ENCODE results near the gene SKI. TPM values are rescaled to one million over a fixed set of nuclear protein-coding genes. Genes with fewer than 3 reads are reported as not detected.
A peak's percentile ranks its signal among the peaks of the same experiment; 100 is the strongest.

Gene SKI
- total RNA-seq, 1 experiment from 2014 or later: 38.2 TPM

- Histone ChIP-seq H3K4me3 (ENCODE audit: low read depth, low read length) (no peak overlapping the region), H3K9me3 (no peaks in the 10 kb centered on the region), H3K27me3 (replicated peaks; ENCODE audit: control insufficient read depth, insufficient read depth, low read length) (no peaks in the 10 kb centered on the region), H3K36me3 (ENCODE audit: control insufficient read depth, insufficient read depth, low read length) (no peaks in the 10 kb centered on the region), H3K4me1 (peaks cover 6% of the 10 kb centered on the region; the same call in 1 of the 2 replicates)
- ChIA-PET CTCF (interaction anchor here (0.9 kb wide), 1 partner anchor 178 kb away, joined by 3 read pairs; no protein-coding TSS in a partner anchor), POLR2A (no interaction called here)
- Mint-ChIP-seq H3K4me3 (ENCODE audit: unreplicated experiment) (no peak overlapping the region), H3K27me3 (ENCODE audit: insufficient read depth, unreplicated experiment) (no peaks in the 10 kb centered on the region), H3K36me3 (ENCODE audit: insufficient read depth, unreplicated experiment) (no peaks in the 10 kb centered on the region), H3K4me1 (ENCODE audit: low read depth, unreplicated experiment) (no peaks in the 10 kb centered on the region), H3K27ac (ENCODE audit: unreplicated experiment) (no peak overlapping the region), H3K9me3 (ENCODE audit: unreplicated experiment) (no peaks in the 10 kb centered on the region)
- BruUV-seq (replicated peaks): no TSS peak
- intact Hi-C loops (cut with micrococcal nuclease; ENCODE audit: unreplicated experiment): no loop called here
- TF ChIP-seq CTCF (IDR thresholded peaks at IDR 0.05; ENCODE audit: insufficient read depth in 1 of 2, low read depth in 1 of 2, low read length in 1 of 2, severe bottlenecking in 1 of 2, unreplicated experiment in 1 of 2): no peak
- no peak for DNase-seq
Measured at GRCh38 chr1:2202843-2203601, 25.1 kb upstream of the SKI start.

- H3K4me3 Mint-ChIP-seq (ENCODE audit: unreplicated experiment): no peak overlapping the region
- H3K36me3 Mint-ChIP-seq (ENCODE audit: insufficient read depth, unreplicated experiment): no peaks in the 10 kb centered on the region
- no peaks in the 10 kb centered on the region for H3K9me3 Mint-ChIP-seq (ENCODE audit: unreplicated experiment)
- Histone ChIP-seq H3K27me3 (replicated peaks; ENCODE audit: control insufficient read depth, insufficient read depth, low read length) (no peaks in the 10 kb centered on the region), H3K36me3 (ENCODE audit: control insufficient read depth, insufficient read depth, low read length) (no peaks in the 10 kb centered on the region), H3K4me1 (peaks cover 6% of the 10 kb centered on the region; the same call in 1 of the 2 replicates), H3K9me3 (no peaks in the 10 kb centered on the region), H3K4me3 (ENCODE audit: low read depth, low read length) (peak overlapping the region; percentile 45)
- CTCF ChIA-PET: interaction anchor here (0.6 to 1.4 kb wide), 3 partner anchors 9 to 184 kb away, joined by 3 to 13 read pairs (median 4); partner anchors contain the start of gene FAAP20
- no peak overlapping the region for H3K27ac Mint-ChIP-seq (ENCODE audit: unreplicated experiment)
- intact Hi-C loops (cut with micrococcal nuclease; ENCODE audit: unreplicated experiment): no loop called here
- BruUV-seq (replicated peaks): no TSS peak
- H3K27me3 Mint-ChIP-seq (ENCODE audit: insufficient read depth, unreplicated experiment): no peaks in the 10 kb centered on the region
- POLR2A ChIA-PET: interaction anchor here (1.1 kb wide), 1 partner anchor 175 kb away, joined by 3 read pairs; no protein-coding TSS in a partner anchor
- no peak for DNase-seq
- H3K4me1 Mint-ChIP-seq (ENCODE audit: low read depth, unreplicated experiment): no peaks in the 10 kb centered on the region
- TF ChIP-seq CTCF (IDR thresholded peaks at IDR 0.05; ENCODE audit: insufficient read depth in 1 of 2, low read depth in 1 of 2, low read length in 1 of 2, severe bottlenecking in 1 of 2, unreplicated experiment in 1 of 2): no peak
Measured at GRCh38 chr1:2203671-2204414, 24.3 kb upstream of the SKI start.

GRCh38 chr1:2204415-2205190, 23.5 kb upstream of the SKI start:
- Histone ChIP-seq H3K9me3 (no peaks in the 10 kb centered on the region), H3K4me3 (ENCODE audit: low read depth, low read length) (peak overlapping the region; percentile 45), H3K4me1 (peaks cover 6% of the 10 kb centered on the region; the same call in 1 of the 2 replicates), H3K36me3 (ENCODE audit: control insufficient read depth, insufficient read depth, low read length) (no peaks in the 10 kb centered on the region), H3K27me3 (replicated peaks; ENCODE audit: control insufficient read depth, insufficient read depth, low read length) (no peaks in the 10 kb centered on the region)
- ChIA-PET CTCF (interaction anchor here (0.6 to 1.4 kb wide), 4 partner anchors 10 to 184 kb away, joined by 3 to 13 read pairs (median 4); partner anchors contain the start of gene FAAP20), POLR2A (interaction anchor here (0.9 to 1.3 kb wide), 3 partner anchors 10 to 174 kb away, joined by 3 to 5 read pairs (median 3); no protein-coding TSS in a partner anchor)
- peak; percentile 66 to 71 for DNase-seq
- no peaks in the 10 kb centered on the region for H3K4me1 Mint-ChIP-seq (ENCODE audit: low read depth, unreplicated experiment)
- H3K27ac Mint-ChIP-seq (ENCODE audit: unreplicated experiment): no peak overlapping the region
- intact Hi-C loops (cut with micrococcal nuclease; ENCODE audit: unreplicated experiment): no loop called here
- H3K9me3 Mint-ChIP-seq (ENCODE audit: unreplicated experiment): no peaks in the 10 kb centered on the region
- TF ChIP-seq CTCF (IDR thresholded peaks at IDR 0.05; ENCODE audit: insufficient read depth in 1 of 2, low read depth in 1 of 2, low read length in 1 of 2, severe bottlenecking in 1 of 2, unreplicated experiment in 1 of 2): no peak
- no peaks in the 10 kb centered on the region for H3K27me3 Mint-ChIP-seq (ENCODE audit: insufficient read depth, unreplicated experiment)
- H3K36me3 Mint-ChIP-seq (ENCODE audit: insufficient read depth, unreplicated experiment): no peaks in the 10 kb centered on the region
- H3K4me3 Mint-ChIP-seq (ENCODE audit: unreplicated experiment): peak overlapping the region; percentile 58
- no TSS peak for BruUV-seq (replicated peaks)
